D721Med (cell line): ENCODE results near the gene SYTL1.

ENCODE experiments used
- DNase-seq: peaks from one replicate; pipeline ENCODE4 v3.0.0; 2011; ENCODE audit warnings: low spot score; ENCODE audit not compliant: insufficient read length
- FAIRE-seq: peaks from 2 replicates; lab custom pipeline; 2011; peaks lifted over from hg19 to GRCh38; lab: Jason Lieb, UNC
- CTCF ChIP-seq: IDR thresholded peaks from 2 replicates; pipeline ENCODE4 v1.5.1; 2012; ENCODE audit warnings: mild to moderate bottlenecking, control low read depth; ENCODE audit not compliant: insufficient read depth; ENCODE audit errors: missing control alignments

Gene SYTL1

GRCh38 chr1:27299385-27300271, 42.2 kb upstream of the SYTL1 start:
- no peak for TF ChIP-seq CTCF
- FAIRE-seq (no peak), DNase-seq (no peak)

DNA sequence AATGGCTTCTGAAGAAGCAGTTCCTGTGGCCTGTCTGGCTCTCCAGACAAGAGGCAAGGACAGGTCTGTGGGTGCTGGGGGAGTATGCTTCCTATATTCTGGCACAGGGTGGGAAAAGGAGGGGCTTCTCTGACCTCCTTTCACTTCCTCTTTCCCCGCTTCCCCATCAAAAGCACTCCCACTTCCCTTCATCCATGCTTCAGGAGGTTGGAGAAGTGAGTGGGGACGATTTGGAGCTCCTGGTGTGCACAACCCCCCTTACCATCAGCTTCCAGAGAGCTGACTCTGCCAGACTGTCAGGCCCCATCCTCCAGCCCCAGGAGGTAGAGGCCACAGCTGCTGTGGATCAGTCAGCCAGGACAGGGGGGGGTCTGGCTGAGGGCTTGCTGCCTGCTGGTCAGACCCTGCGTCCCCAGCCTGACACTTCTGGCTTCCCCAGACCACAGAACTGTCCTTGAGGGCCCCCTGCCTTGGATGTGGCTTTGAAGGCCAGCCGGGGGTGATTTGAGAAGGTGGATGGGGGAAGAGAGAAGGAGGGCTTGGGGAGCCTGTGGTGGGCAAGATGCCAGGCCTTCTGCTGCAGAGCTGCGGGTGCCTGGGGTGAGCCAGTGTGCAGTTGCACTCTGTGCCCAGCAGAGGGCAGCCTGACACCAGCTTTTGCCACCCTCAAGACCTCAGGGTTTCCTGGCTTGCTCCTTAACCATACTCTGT, 41.3 kb upstream of the SYTL1 start:
- TF ChIP-seq CTCF: peak; percentile 96
- DNase-seq (peak; percentile 61), FAIRE-seq (no peak)

DNA sequence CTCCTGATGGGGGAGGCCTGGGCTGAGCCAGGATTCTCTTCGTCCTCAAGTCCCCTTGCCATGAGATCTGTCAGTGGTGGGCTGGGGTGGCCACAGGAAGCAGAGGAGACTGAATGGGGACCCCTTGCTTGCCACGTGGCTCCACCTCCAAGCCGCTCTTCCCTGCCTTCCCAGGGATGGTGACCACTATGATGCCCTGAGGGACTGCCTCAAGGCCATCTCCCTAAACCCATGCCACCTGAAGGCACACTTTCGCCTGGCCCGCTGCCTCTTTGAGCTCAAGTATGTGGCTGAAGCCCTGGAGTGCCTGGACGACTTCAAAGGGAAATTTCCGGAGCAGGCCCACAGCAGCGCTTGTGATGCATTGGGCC, 40.8 kb upstream of the SYTL1 start:
- no peak for TF ChIP-seq CTCF
- FAIRE-seq (no peak), DNase-seq (no peak)

- DNase-seq (no peak), FAIRE-seq (no peak)
- TF ChIP-seq CTCF: no peak
These were observed 40.1 kb upstream of the SYTL1 start for GRCh38 chr1:27301582-27302199.

DNA sequence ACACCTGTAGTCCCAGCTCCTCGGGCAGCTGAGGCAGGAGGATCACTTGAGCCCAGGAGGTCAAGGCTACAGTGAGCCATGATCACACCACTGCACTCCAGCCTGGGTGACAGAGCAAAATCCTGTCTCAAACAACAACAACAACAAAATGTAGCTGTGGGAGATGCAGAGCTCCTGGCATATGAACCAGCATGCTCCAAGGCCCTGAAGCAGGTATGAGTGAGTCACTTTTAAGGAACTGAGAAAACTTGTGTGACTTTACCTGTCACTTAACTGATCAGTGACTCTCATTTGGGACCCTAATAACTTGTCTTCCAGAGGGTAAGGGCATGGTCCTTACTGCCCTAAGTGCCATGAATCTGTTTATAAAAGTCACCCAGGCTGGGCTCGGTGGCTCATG, 39.2 kb upstream of the SYTL1 start:
- no peak for FAIRE-seq
- no peak for DNase-seq

DNA sequence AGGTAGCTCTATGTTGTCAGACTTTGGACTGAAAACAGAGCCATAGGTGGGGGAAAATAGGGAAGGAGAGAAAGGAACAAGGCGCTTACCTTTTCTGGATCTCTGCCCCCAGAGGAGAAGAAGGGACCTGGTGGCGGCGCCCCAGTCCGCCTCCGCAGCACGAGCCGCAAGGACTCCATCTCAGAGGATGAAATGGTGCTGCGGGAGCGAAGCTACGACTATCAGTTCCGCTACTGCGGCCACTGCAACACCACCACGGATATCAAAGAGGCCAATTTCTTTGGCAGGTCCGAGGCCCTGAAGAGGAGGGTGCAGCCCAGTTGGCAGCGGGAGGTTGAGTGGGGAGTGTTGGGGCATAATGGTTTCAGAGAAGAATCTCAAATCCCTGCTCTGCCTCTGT, 38.3 kb upstream of the SYTL1 start:
- FAIRE-seq (no peak), DNase-seq (no peak)
- TF ChIP-seq CTCF: no peak

More for the DNA sequence above, 39.2 kb upstream of the SYTL1 start:
- no peak for TF ChIP-seq CTCF
